Body of pancreas (tissue), 4 donors: Measurements from ENCODE around the gene UCN3. TPM values are rescaled to one million over a fixed set of nuclear protein-coding genes. Genes with fewer than 3 reads are reported as not detected.

Experiments used
- ATAC-seq: fragments of 150-250 bp; one replicate; pipeline ENCODE4 v1.9.1; 2016
- DNase-seq, 4 donors: peaks; one replicate each; pipeline ENCODE4 v3.0.0-alpha.2; 2019
- H3K27ac ChIP-seq, 4 donors: fragments of 200-600 bp; sonication (generic); 1 replicate in 3 of 4; 2 replicates in 1 of 4; pipeline versions ENCODE4 v1.5.1 to v1.6.1; 2016 to 2019; ENCODE audit warnings: mild to moderate bottlenecking in 1 of 4, mixed read lengths in 1 of 4, moderate library complexity in 1 of 4
- H3K27me3 ChIP-seq, 2 donors: fragments of 200-600 bp; sonication (generic); one replicate each; pipeline ENCODE4 v1.6.0; 2016; ENCODE audit warnings: mild to moderate bottlenecking in 1 of 2
- H3K36me3 ChIP-seq, 2 donors: fragments of 200-600 bp; sonication (generic); replicated peaks in 1 of 2; 2 replicates each; pipeline ENCODE4 v1.5.1; 2016; ENCODE audit warnings: low read depth in 2 of 2; ENCODE audit not compliant: insufficient read depth in 1 of 2
- H3K4me1 ChIP-seq: fragments of 200-600 bp; sonication (generic); one replicate; pipeline ENCODE4 v1.6.0; 2016
- H3K4me3 ChIP-seq, 2 donors: fragments of 200-600 bp; sonication (generic); 1 replicate in 1 of 2; 2 replicates in 1 of 2; pipeline ENCODE4 v1.5.1; 2016 to 2019
- H3K9me3 ChIP-seq, 3 donors: fragments of 200-600 bp; sonication (generic); 1 replicate in 2 of 3; 2 replicates in 1 of 3; pipeline ENCODE4 v1.5.1; 2016
- CTCF ChIP-seq, 7 experiments: fragments of 450-650 bp in 4 of 7; fragments of 200-600 bp in 3 of 7; sonication (generic) in 3 of 7; IDR thresholded peaks; one replicate each; pipeline ENCODE4 v1.5.1; 2016 to 2019; ENCODE audit warnings: antibody characterized with exemption in 7 of 7
- POLR2A ChIP-seq, 3 donors: fragments of 450-650 bp; IDR thresholded peaks; one replicate each; pipeline ENCODE4 v1.6.1; 2016; ENCODE audit warnings: antibody characterized with exemption in 3 of 3, mild to moderate bottlenecking in 2 of 3
- WGBS, 2 donors: methylation state at CpG; one replicate each; pipeline ENCODE4 v1.1.5; 2017; 5-methylcytosine and 5-hydroxymethylcytosine counted together
- intact Hi-C: fragments of 100-400 bp; cut with DNase I; formaldehyde crosslinking; loops from one replicate; pipeline ENCODE4 v1.15.1; 2023
- total RNA-seq, 2 donors: library from RNA; depleted of rRNA; stranded (reverse); fragments of >200 nt; gene quantifications; one replicate each; pipeline ENCODE4 v1.1.0, GENCODE V29; 2016

Gene UCN3
- total RNA-seq, 2 donors from 2014 or later: 1.0 TPM; not detected in 1

DNA sequence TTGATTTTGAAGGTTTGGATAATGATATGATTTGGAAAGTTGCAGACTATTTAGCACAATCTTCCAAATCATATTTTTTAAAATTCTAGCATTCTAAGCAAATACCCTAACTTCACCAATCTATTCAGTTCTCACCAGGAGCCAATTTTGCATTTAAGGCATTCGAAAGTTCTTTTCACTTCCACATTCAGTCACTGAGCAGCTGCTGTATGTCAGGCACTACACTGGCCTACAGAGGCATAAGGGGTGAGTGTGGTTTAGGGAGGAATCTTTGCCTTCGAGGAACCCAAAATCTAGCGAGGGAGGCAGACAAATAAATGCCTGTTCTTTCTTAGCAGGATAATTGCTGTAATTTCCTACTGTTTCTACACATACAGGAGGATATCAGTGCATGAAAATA is 10.7 kb upstream of the UCN3 start:
- H3K4me3 ChIP-seq: no peak overlapping the region
- no peaks in the 10 kb centered on the region for H3K4me1 ChIP-seq
- H3K27ac ChIP-seq: no peak overlapping the region
- DNase-seq (no peak), ATAC-seq (no peak)
- no peaks in the 10 kb centered on the region for H3K36me3 ChIP-seq
- WGBS, 2 donors: 51 to 56% methylated on average over 3 of the region's 3 CpGs
- TF ChIP-seq CTCF (IDR thresholded peaks at IDR 0.05) (no peak), POLR2A (IDR thresholded peaks at IDR 0.05) (no peak)
- no peaks in the 10 kb centered on the region for H3K27me3 ChIP-seq
- no peaks in the 10 kb centered on the region for H3K9me3 ChIP-seq
- intact Hi-C loops: no loop called here

DNA sequence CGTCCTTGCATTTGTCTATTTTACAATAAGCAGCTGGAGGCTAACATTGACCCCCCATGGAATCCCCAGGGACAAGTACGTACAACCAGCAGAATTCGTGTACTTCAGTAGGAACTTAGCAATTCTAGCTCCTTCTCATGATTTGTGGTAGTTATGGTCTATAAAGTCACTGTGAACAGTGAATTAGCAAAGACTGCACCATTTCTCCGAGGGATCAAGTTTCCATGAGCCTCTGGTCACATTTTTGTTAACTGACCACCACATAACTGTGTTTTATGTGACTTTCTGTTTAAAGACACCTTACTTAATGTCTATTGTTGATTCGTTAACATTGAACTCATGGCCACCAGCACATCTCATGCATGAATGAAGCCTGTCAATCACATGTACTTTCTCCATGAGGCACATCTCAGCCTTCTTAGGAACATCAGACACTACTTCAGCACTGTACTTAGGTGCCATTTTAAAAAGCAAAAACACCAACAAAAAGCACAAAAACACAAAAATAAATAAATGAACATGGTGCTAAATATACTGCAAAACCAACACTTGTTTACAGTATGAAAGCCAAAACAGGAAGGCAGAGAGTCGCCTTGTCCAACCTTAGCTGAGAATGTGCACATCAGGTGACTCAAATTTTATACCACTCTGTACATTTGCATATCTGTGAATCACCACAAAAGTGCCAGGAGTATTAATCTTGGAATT is 9.0 kb upstream of the UCN3 start:
- intact Hi-C loops: no loop called here
- H3K27me3 ChIP-seq: no peaks in the 10 kb centered on the region
- DNase-seq (no peak), ATAC-seq (no peak)
- H3K27ac ChIP-seq: no peak overlapping the region
- H3K36me3 ChIP-seq: no peaks in the 10 kb centered on the region
- WGBS, 2 donors: 79 to 86% methylated on average over 6 of the region's 6 CpGs
- no peaks in the 10 kb centered on the region for H3K9me3 ChIP-seq
- no peaks in the 10 kb centered on the region for H3K4me1 ChIP-seq
- TF ChIP-seq CTCF (IDR thresholded peaks at IDR 0.05) (no peak), POLR2A (IDR thresholded peaks at IDR 0.05) (no peak)
- H3K4me3 ChIP-seq: no peak overlapping the region

DNA sequence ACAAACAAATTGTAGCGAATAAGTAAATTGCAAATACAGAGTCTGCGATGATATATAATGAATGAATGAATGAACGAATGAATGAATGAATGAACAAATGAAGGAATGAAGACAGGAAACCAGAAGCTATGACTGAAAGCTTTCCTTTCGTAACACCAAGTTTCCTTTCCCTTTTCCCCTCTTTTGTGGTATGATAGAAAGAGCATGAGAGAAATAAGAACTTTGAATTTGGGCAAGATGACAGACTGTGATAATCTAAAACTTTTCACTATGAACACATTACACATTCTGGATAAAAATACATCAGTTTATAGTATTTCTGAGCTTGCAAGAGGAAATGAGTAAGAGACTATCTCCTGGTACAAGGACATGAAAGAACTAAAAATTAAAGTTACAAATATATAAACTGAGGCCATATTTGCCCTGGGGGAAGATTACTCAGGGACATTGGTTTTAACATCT is 8.4 kb upstream of the UCN3 start:
- no peaks in the 10 kb centered on the region for H3K27me3 ChIP-seq
- DNase-seq (no peak), ATAC-seq (no peak)
- no peaks in the 10 kb centered on the region for H3K36me3 ChIP-seq
- H3K4me1 ChIP-seq: no peaks in the 10 kb centered on the region
- TF ChIP-seq POLR2A (IDR thresholded peaks at IDR 0.05) (no peak), CTCF (IDR thresholded peaks at IDR 0.05) (no peak)
- H3K9me3 ChIP-seq: no peaks in the 10 kb centered on the region
- 63 to 71% methylated on average over 4 of the region's 4 CpGs for WGBS, 2 donors
- H3K27ac ChIP-seq: no peak overlapping the region
- intact Hi-C loops: no loop called here
- H3K4me3 ChIP-seq: no peak overlapping the region

DNA sequence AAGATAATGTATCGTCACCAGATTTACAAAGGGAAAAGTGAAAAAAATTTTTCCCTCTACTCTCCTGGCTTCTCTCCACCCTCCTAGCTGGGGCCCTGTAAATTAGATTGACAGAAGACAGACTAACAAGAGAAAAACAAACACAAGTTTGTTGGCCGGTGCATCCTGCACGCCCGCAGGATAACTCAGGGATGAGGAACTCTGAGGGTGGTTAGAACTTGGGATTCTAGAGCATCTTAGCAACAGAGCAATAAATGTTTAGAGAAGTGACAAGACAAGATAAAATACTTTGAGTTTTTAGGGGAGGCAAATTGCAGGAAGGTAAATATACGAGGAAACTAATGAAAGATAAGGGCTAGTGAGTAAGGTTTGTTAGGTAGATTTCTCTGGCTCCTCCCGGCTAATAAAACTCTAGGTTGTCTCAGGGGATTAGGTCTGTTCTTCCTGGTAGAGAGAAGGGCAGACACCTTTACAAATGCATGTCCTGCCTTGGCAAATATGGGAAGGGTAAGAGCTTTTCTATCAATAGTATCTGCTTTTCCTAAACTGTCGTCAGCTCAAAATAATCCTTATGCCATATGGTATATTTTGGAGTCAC is 4.3 kb upstream of the UCN3 start:
- TF ChIP-seq POLR2A (IDR thresholded peaks at IDR 0.05) (no peak), CTCF (IDR thresholded peaks at IDR 0.05) (no peak)
- ATAC-seq (no peak), DNase-seq (no peak)
- H3K9me3 ChIP-seq: no peaks in the 10 kb centered on the region
- H3K27me3 ChIP-seq: no peaks in the 10 kb centered on the region
- no peak overlapping the region for H3K27ac ChIP-seq
- no peak overlapping the region for H3K4me3 ChIP-seq
- intact Hi-C loops: no loop called here
- H3K36me3 ChIP-seq: no peaks in the 10 kb centered on the region
- peaks cover 6% of the 10 kb centered on the region for H3K4me1 ChIP-seq
- WGBS, 2 donors: 49 to 56% methylated on average over 7 of the region's 7 CpGs

- no peaks in the 10 kb centered on the region for H3K9me3 ChIP-seq
- ATAC-seq: no peak
- no peak overlapping the region for H3K27ac ChIP-seq
- no peak for TF ChIP-seq POLR2A (IDR thresholded peaks at IDR 0.05)
- TF ChIP-seq CTCF (IDR thresholded peaks at IDR 0.05): no peak
- peaks cover 9% of the 10 kb centered on the region for H3K4me1 ChIP-seq
- WGBS, 2 donors: 74 to 85% methylated on average over 4 of the region's 4 CpGs
- DNase-seq: no peak
- H3K36me3 ChIP-seq: no peaks in the 10 kb centered on the region
- no peak overlapping the region for H3K4me3 ChIP-seq
- no peaks in the 10 kb centered on the region for H3K27me3 ChIP-seq
- intact Hi-C loops: no loop called here
Measured at GRCh38 chr10:5361966-5362365, 2.8 kb upstream of the UCN3 start.
